GM19099 (cell line): ENCODE data around the gene SAG.

ENCODE experiments used
- POLR2A ChIP-seq: IDR thresholded peaks from 3 replicates; pipeline ENCODE4 v1.6.1; 2011; ENCODE audit warnings: low read depth; ENCODE audit not compliant: insufficient read length; ENCODE audit errors: extremely low read depth

Gene SAG

DNA sequence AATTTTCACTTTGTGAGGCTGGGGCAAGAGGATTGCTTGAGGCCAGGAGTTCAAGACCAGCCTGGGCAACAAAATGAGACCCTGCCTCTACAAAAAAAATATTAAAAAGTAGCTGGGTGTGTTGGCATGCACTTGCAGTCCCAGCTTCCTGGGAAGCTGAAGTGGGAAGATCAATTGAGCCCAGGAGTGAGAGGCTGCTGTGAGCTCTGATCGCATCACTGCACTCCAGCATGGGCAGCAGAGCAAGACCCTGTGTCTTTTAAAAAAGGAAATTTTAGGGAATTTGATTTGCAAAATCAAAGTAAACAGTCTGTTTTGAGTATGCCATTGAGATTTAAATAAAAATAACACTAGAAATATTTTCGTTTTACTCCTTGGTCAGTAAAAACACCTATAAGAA is 28.7 kb upstream of the SAG start:
- no peak for TF ChIP-seq POLR2A

DNA sequence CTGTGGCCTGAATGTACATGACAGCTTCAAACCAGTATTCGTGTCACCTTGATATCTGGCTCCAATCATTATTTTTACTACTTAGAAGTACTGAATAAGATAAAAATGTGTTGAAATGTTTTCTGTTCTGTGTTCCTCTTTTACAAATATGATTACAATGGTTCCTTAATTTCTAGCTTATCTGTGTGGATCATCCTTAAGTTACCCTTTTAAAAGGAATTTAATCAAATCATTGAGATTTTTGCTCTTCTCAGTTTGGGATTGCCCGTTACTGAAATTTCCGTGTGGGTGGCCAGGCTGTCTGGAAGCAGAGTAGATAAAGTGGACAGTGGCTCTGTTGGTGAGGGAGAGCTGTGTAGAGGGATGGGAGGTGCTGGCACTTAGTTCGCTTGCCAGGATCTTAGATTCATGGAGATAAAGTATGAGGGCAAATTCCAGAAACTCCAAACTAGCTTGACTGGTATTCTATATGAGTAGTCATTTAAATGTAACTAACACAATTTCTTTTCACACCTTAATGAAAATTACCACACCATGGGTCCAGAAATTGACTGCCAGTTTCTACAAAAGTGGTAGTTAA is 27.4 kb upstream of the SAG start:
- TF ChIP-seq POLR2A = no peak

DNA sequence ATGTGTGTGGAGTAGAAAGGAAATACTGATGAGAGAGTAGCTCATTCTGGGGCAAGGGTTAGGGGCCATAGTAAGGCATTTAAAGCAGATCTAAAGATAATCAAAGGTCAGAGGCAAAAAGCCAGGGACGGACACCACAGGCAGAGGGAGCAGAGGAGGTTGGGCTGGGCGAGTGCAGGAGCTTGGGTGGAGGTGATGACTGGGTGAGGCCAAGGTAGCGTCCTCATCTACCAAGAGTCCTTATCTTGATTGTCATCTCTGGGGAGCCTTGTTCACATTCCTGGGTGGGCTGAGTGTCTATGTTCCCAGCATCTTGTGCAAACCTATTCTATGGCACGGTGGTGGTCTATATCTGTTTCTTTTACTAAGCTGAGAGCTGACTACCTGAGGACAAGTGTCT is 26.1 kb upstream of the SAG start:
- TF ChIP-seq POLR2A = no peak

DNA sequence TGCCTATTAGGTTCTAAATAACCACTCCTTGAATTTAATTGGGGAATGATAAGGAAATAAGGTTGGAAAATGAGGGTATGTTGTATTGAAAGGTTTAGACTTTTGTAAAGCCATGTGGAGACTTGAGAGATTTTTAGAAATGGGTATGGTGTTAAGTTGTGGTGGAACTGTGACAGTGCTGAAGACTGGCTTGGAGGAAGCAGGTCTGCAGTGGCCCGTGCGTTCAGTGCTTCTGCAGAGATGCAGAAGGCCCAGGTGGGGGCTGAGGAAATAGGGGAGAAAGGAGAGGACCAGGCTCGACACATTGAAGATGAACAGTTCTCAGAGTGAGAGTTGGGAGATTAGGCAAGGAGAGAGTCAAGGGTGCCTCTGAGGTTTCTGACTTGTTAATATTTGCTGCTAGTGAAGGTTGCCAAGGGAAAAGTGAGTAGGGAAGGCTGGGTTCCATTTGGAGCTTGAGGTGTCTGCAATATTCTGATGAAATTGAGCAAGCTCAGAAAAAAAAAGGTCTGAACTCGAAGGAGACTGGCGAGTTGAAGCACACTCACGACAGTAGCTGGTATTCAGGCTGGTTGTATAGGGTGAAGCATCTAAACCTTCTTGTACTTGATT is 25.5 kb upstream of the SAG start:
- TF ChIP-seq POLR2A = no peak

DNA sequence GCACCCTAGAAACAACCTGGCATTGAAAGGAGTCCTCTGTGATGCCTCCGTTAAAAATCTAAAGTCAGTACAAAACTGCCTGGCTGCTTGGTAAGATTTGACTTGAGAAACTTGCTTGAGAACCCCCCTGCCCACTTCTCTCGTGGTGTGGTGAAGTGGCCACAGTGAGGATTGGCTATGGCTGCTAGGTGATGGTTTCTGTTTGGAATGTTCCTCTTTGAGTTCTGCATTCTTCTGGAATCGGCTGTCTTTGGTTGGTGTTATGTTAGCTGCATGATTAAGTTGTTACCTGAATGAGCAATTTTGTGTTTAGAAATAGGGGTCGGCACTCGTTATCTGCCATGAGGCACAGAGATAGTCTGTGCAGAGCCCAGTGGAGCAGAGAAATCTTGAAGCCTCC is 21.7 kb upstream of the SAG start:
- TF ChIP-seq POLR2A = no peak

DNA sequence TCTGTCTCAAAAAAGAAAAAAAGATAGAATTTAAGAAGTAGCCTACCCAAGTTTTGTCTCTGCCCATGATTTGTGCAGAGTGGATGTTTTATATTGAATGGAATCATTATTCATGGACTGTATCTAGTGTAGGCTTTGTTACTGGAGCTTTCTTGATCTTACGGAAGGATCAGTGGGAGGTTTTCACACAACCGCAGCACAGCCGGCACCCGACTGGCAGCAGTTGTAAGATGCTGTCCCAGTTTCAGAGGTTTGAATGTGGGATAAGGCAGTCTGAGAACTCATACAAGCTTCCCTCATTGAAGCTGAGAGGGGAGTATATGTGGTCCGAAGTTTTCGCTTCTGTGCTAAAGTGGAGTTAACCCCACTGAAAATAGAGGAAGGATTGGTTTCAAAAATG is 19.7 kb upstream of the SAG start:
- TF ChIP-seq POLR2A = no peak

DNA sequence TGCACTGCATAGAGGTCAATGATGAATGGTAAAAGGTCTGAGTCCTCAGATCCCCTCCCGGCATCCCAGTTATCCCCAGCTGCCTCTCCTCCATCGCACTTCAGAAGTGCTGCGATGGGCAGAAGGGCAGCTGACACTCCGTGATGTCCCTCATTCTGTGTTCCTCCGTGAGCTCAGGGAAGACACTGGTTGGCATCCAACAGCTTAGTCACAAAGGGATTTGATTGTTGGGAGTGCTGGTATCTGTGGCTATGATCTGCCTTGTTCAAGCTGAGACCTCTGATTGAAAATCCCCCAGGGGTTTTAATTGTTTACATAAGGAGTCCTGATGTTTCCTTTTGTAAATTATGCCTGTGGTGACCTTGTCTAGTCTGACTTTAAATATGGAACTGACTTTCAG is 19.0 kb upstream of the SAG start:
- no peak for TF ChIP-seq POLR2A

DNA sequence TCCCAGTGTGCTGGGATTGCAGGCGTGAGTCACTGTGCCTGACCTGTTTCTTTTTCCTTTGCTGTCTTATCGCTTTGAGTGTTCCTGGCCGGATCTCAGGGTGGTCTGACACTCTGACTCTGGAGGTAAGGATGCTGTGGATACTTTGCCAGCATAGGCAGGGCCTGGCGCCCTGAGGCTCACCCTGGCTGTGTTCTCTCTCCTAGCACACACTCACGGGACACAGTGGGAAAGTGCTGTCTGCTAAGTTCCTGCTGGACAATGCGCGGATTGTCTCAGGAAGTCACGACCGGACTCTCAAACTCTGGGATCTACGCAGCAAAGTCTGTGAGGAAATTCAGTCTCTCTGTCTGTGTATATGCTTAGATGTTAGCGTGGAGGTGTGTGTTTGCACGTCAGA is 18.0 kb upstream of the SAG start:
- TF ChIP-seq POLR2A = no peak

DNA sequence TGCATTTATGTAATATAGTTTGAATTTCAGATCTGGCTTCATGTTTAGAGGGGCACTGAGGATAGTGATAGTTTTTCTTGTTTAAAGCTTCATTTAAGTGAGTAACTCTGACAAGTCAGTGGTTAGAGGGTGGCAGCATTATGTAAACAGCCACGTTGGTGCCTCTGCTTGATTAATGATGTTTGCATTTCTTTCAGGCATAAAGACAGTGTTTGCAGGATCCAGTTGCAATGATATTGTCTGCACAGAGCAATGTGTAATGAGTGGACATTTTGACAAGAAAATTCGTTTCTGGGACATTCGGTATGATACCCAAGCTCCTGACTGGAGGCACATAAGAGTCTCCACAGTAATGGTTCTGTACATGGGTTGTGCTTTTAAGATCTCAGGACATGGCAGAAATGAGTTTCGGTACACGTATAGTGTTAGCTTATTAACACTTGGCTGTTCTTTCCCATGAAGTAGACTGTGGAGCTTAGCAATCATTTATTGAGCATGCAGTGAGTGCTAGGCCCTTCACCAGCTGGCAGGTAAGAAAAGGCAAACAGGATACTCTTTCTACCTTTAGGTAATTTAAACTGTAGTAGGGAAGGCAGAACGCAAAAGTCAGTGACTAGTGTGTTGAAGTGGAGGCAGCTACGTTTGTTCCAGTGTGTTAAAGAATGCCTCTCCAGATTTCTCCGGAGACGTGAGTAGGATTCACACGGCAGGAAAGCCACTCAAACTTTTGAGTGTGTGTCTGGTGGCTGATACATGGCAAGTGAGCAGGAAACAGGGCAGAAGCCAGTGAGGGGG is 17.4 kb upstream of the SAG start:
- TF ChIP-seq POLR2A = no peak

DNA sequence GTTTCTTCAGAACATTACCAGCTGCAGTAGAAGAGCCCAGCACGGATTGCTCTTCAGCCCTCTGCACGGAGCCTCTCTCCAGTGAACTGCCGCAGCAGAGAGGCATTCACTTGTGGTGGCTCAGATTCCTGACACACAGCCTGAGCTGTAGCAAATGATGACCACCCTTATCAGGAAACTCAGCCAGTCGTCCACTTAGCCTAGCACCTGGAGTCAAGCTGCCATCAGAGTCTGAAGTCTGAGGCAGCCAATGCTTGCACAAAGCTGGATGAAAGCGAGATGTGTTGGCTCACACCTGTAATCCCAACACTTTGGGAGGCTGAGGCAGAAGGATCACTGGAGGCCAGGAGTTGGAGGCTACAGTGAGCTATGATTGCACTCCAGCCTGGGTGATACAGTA is 11.7 kb upstream of the SAG start:
- no peak for TF ChIP-seq POLR2A

DNA sequence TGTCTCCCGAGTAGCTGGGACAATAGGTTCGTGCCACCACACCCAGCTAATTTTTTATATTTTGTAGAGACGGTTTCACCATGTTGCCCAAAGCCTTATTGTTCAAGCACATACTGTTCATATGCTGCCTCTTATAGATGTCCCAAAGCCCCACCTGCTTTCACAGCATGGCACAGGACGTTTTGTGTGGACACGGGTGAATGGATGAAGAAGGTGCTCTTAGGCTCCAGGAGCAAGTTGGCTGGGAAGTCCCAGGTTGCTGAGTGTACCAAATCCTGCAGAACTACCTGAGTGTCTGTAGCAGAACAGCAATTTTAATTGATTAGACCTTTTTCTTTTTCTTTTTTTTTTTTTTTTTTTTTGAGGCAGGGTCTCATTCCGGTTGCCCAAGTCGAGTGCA is 10.5 kb upstream of the SAG start:
- TF ChIP-seq POLR2A = no peak

DNA sequence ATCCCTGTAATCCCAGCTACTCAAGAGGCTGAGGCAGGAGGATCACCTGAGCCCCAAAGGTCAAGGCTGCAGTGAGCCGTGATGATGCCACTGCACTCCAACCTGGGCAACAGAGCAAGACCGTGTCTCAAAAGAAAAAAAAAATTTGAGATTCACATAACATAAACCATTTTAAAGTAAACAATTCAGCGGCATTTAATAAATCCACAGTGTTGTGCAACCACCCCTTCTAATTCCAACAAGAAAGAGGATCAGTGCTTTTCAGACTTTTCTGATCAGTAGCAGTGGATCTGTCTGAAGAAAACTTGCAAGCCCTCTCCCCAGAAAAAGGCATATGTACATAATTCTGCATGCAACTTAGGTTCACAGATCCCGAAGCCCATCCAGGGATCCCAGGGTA is 7.2 kb upstream of the SAG start:
- no peak for TF ChIP-seq POLR2A

DNA sequence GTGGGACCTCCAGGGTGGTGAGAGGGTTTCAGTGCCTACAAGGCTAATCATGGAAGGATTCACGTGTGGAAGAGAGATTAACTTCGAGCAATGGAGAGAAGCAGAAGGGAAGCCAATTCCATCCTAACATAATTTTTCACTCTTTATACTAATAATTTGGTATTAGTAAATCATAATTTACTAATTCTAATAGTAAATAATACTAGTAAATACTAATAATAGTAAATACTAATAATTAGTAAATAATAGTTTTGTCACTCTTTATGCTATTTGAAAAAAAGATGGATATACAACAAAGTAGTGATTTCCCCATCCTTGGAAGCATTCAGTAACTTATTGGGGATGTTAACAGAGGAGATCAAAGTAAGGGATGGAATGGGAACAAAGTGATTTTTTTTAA is 6.4 kb upstream of the SAG start:
- TF ChIP-seq POLR2A = no peak

DNA sequence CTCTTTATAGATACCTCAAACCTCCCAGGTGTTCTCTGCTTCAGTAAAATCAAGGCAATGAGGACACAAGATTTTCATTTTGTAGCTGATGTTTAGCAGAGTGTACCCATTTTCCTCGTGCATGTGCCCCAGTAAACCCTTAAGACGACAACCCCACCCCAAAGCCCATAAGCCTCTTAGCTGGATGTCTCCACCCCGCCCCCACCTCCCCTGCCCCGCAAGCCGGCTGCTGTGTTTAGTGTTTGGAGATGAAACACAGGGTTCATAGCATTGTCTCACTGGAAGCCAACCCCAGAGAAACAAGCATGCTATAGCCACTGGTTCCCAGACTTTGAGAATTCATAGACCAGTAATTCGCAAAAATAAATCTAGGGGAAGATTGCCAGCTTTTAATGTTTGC is 5.8 kb upstream of the SAG start:
- no peak for TF ChIP-seq POLR2A

DNA sequence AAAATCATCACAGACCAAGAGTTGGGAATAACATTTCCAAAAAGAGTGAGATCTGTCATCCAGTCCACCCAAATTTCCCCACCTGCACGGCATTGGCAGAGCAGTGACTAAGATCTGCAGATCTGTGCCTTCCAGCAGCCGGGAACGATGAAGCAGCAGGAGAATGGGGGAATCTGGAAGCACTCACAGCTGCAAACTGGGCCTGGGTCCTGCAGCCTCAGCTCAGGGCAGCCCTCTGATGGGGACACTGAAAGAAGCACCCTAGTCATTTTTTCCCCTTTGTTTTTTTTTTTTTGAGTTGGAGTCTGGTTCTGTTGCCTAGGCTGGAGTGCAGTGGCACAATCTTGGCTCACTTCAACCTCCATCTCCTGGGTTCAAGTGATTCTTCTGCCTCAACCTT is 4.4 kb upstream of the SAG start:
- no peak for TF ChIP-seq POLR2A

DNA sequence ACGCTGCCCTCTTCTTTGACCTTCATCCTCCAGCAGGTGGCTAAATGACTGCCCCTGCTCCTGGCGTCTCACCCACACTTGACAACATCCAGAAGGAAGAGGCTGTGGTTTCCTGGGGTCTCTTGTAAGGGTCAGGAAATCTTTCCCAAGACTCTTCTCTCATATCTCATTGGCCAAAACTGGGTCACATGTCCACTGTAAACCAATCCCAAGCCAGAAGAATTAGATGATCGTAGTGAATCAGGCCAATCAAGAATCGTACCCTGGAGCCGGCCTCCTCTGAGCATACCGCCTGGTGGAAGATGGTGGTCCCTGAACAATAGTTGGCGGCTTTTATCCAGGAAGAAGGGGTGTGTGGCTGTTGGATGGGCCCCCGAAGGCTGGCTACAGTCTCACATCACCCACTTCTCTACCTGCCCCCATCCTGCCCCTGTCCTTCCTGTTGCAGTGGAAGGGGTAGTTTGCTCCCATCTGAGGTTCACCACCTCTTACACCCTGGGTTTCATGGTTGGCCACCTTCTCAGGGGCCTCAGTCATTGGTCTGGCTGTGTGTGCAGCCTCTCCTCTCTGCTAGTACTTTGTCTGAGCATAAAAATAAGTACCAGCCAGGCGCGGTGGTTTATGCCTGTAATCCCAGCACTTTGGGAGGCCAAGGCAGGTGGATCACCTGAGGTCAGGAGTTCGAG is 3.8 kb downstream of the SAG start:
- no peak for TF ChIP-seq POLR2A

DNA sequence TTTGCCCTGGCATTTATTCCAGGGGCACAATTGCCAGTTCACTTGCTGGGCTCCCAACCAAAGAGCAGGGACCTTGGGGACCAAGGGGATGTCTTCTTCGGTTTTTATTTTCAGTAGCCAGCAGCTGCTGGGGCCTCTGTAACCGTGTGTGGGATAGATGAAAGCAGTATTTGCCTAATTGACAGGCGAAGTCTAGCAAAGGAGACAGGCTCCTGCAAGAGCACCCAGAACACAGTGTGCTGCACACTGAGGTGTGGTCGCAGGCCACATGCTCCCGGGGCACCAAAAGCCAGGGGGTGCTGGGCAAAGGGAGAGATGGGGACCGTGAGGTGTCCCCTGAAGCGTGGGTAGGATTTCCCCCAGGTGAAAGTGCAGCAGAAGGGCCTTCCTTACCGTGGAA is 5.3 kb downstream of the SAG start:
- no peak for TF ChIP-seq POLR2A
